GM12878 (cell line): ENCODE results near the gene NCKAP5. TPM values are rescaled to one million over a fixed set of nuclear protein-coding genes. Genes with fewer than 3 reads are reported as not detected.

ENCODE experiments used
- ATAC-seq: fragments of 200-7000 bp; cut with Tn5 transposase; 3 replicates; pipeline ENCODE4 v1.9.1; 2020; ENCODE audit warnings: mild to moderate bottlenecking, moderate library complexity
- BruUV-seq: library from RNA; stranded (reverse); fragments of 400-500 nt; replicated peaks from 2 replicates; lab custom pipeline; 2021; lab: Mats Ljungman, UMichigan
- CTCF ChIA-PET: fragments of 300-600 bp; sonication (Branson Sonifier 250); formaldehyde crosslinking; extraction: SDS; loops from one replicate; lab custom pipeline; 2021; ENCODE audit warnings: inconsistent platforms; lab: Yijun Ruan, JAX
- POLR2A ChIA-PET: fragments of 350-600 bp; formaldehyde crosslinking; extraction: SDS; loops from one replicate; lab custom pipeline; 2021; ENCODE audit warnings: inconsistent platforms; lab: Charles Lee
- RAD21 ChIA-PET: fragments of 300-600 bp; sonication (Branson Sonifier 250); formaldehyde crosslinking; loops from one replicate; lab custom pipeline; 2023; ENCODE audit warnings: antibody characterized with exemption; ENCODE audit not compliant: unreplicated experiment; lab: Charles Lee
- SMC1A ChIA-PET: fragments of 300-600 bp; sonication (Branson Sonifier 250); formaldehyde crosslinking; loops from one replicate; lab custom pipeline; 2023; ENCODE audit not compliant: unreplicated experiment, uncharacterized antibody; lab: Charles Lee
- DNase-seq: peaks from one replicate; pipeline ENCODE4 v3.0.0-alpha.2; 2011; ENCODE audit warnings: low read depth, low spot score
- FAIRE-seq: peaks from 3 replicates; lab custom pipeline; 2011; peaks lifted over from hg19 to GRCh38; lab: Jason Lieb, UNC
- H2AFZ ChIP-seq: 2 replicates; pipeline ENCODE4 v1.6.0; 2011; ENCODE audit warnings: low read depth, low read length, control low read depth; ENCODE audit not compliant: control insufficient read depth
- H3K27ac ChIP-seq: 2 replicates; pipeline ENCODE4 v1.5.1; 2011; ENCODE audit warnings: control low read depth; ENCODE audit not compliant: control insufficient read depth, insufficient read depth
- H3K27me3 ChIP-seq, 2 experiments: replicated peaks in 1 of 2; 2 replicates each; pipeline versions ENCODE4 v1.6.0 to v1.6.1; 2011; ENCODE audit warnings: low read length in 1 of 2; ENCODE audit not compliant: control insufficient read depth in 2 of 2, insufficient read depth in 2 of 2
- H3K36me3 ChIP-seq, 2 experiments: 2 replicates each; pipeline ENCODE4 v1.5.1; 2011; ENCODE audit warnings: low read length in 1 of 2; ENCODE audit not compliant: control insufficient read depth in 2 of 2, insufficient read depth in 2 of 2
- H3K4me1 ChIP-seq: 2 replicates; pipeline ENCODE4 v1.6.1; 2011; ENCODE audit warnings: mild to moderate bottlenecking, low read length, moderate library complexity, mixed read lengths; ENCODE audit not compliant: control insufficient read depth, insufficient read depth
- H3K4me2 ChIP-seq: 2 replicates; pipeline ENCODE4 v1.6.0; 2011; ENCODE audit warnings: control low read depth; ENCODE audit not compliant: control insufficient read depth, insufficient read depth
- H3K4me3 ChIP-seq: fragments of 200-600 bp; sonication (generic); 2 replicates; pipeline ENCODE4 v1.5.1; 2016
- H3K79me2 ChIP-seq: 2 replicates; pipeline ENCODE4 v1.6.0; 2011; ENCODE audit warnings: low read length; ENCODE audit not compliant: control insufficient read depth, insufficient read depth
- H3K9ac ChIP-seq: 2 replicates; pipeline ENCODE4 v1.8.0; 2011; ENCODE audit warnings: low read length, control low read depth, mixed read lengths; ENCODE audit not compliant: control insufficient read depth, insufficient read depth
- H3K9me3 ChIP-seq: replicated peaks from 3 replicates; pipeline ENCODE4 v1.5.1; 2011; ENCODE audit warnings: mild to moderate bottlenecking, low read length; ENCODE audit not compliant: control insufficient read depth, insufficient read depth
- H4K20me1 ChIP-seq: 2 replicates; pipeline ENCODE4 v1.6.0; 2011; ENCODE audit not compliant: control insufficient read depth, insufficient read depth
- BACH1 ChIP-seq: fragments of 450-650 bp; IDR thresholded peaks from 2 replicates; pipeline ENCODE4 v1.6.1; 2017; ENCODE audit warnings: mild to moderate bottlenecking, borderline replicate concordance
- CHD2 ChIP-seq: IDR thresholded peaks from 2 replicates; pipeline ENCODE4 v1.6.1; 2011; ENCODE audit warnings: low read depth, low read length, improper control_type of control experiment, borderline replicate concordance
- JUND ChIP-seq: IDR thresholded peaks from 2 replicates; pipeline ENCODE4 v1.6.1; 2012; ENCODE audit warnings: low read depth, mild to moderate bottlenecking, low read length, improper control_type of control experiment, moderate library complexity
- MYB ChIP-seq: fragments of 150-350 bp; IDR thresholded peaks from 2 replicates; pipeline ENCODE4 v1.6.1; 2014; ENCODE audit warnings: mild to moderate bottlenecking, low read depth, low read length, borderline replicate concordance
- RAD21 ChIP-seq: IDR thresholded peaks from 2 replicates; pipeline ENCODE4 v1.6.1; 2011; ENCODE audit warnings: mild to moderate bottlenecking, low read depth, low read length, moderate library complexity; ENCODE audit not compliant: insufficient read depth
- RAD51 ChIP-seq: fragments of 450-650 bp; IDR thresholded peaks from 2 replicates; pipeline ENCODE4 v1.6.1; 2016; ENCODE audit warnings: moderate library complexity, mild to moderate bottlenecking, inconsistent platforms
- TAF1 ChIP-seq: IDR thresholded peaks from 2 replicates; pipeline ENCODE4 v1.6.1; 2011; ENCODE audit warnings: mild to moderate bottlenecking, low read depth, low read length, borderline replicate concordance
- TBL1XR1 ChIP-seq: IDR thresholded peaks from 2 replicates; pipeline ENCODE4 v1.6.1; 2012; ENCODE audit warnings: low read depth, low read length, improper control_type of control experiment
- ZNF24 ChIP-seq: fragments of 450-650 bp; IDR thresholded peaks from 2 replicates; pipeline ENCODE4 v1.6.1; 2017; ENCODE audit warnings: antibody characterized with exemption, mild to moderate bottlenecking
- ZNF384 ChIP-seq: IDR thresholded peaks from 2 replicates; pipeline ENCODE4 v1.6.1; 2012; ENCODE audit warnings: low read depth, mild to moderate bottlenecking, low read length, improper control_type of control experiment, borderline replicate concordance
- WGBS: methylation state at CpG from one replicate; pipeline ENCODE4 v1.1.6; 2016; ENCODE audit warnings: low lambda C conversion rate; ENCODE audit not compliant: insufficient replicate concordance, insufficient coverage; ENCODE audit errors: missing lambda C conversion rate; 5-methylcytosine and 5-hydroxymethylcytosine counted together
- in situ Hi-C: fragments of 300-500 bp; cut with MboI; formaldehyde crosslinking; loops from 9 replicates; pipeline ENCODE4 v1.14.3; 2018; ENCODE audit warnings: mixed read lengths
- intact Hi-C: fragments of 100-400 bp; cut with micrococcal nuclease; formaldehyde crosslinking; loops from one replicate; pipeline ENCODE4 v1.14.2; 2022; ENCODE audit not compliant: unreplicated experiment
- polyA plus RNA-seq, 11 experiments: library from polyadenylated mRNA; depleted of rRNA in 4 of 11; unstranded in 6 of 11; stranded (reverse) in 5 of 11; fragments of >200 nt; fragmentation: Nextera tagmentation in 4 of 11; fragmentation: Illumina TruSeq in 1 of 11; extraction: Ambion mirVana in 4 of 11; extraction: Trizol in 1 of 11; gene quantifications; 1 replicate in 1 of 11; 2 replicates in 10 of 11; pipeline versions ENCODE4 v1.2.1 to v1.2.3, GENCODE V29; 2011 to 2016; ENCODE audit warnings: inconsistent platforms in 2 of 11, missing spikeins in 2 of 11, low read depth in 1 of 11
- total RNA-seq, 4 experiments: library from RNA; depleted of rRNA in 3 of 4; stranded (reverse); fragments of >200 nt in 3 of 4; fragmentation: Illumina TruSeq in 1 of 4; extraction: Trizol in 1 of 4; gene quantifications; 2 replicates each; pipeline versions ENCODE4 v1.2.1 to v1.2.3, GENCODE V29; 2013 to 2021
- TF ChIP-seq, protein P1 (sequence below): fragments of 450-650 bp; IDR thresholded peaks from 2 replicates; pipeline ENCODE4 v1.6.1; 2017; ENCODE audit warnings: mild to moderate bottlenecking, moderate library complexity
- TF ChIP-seq, protein P2 (sequence below): fragments of 450-650 bp; IDR thresholded peaks from 2 replicates; pipeline ENCODE4 v1.6.1; 2017; ENCODE audit warnings: mild to moderate bottlenecking, moderate library complexity
- TF ChIP-seq, protein P3 (sequence below): fragments of 450-650 bp; IDR thresholded peaks from 2 replicates; pipeline ENCODE4 v1.6.1; 2017; ENCODE audit warnings: borderline replicate concordance

Gene NCKAP5
- total and polyA plus RNA-seq, 10 of the 15 experiments (the other 5 are each of a cell fraction or from before 2014, with no cell fraction given), result 0.06 to 0.44 (median 0.16) TPM

DNA sequence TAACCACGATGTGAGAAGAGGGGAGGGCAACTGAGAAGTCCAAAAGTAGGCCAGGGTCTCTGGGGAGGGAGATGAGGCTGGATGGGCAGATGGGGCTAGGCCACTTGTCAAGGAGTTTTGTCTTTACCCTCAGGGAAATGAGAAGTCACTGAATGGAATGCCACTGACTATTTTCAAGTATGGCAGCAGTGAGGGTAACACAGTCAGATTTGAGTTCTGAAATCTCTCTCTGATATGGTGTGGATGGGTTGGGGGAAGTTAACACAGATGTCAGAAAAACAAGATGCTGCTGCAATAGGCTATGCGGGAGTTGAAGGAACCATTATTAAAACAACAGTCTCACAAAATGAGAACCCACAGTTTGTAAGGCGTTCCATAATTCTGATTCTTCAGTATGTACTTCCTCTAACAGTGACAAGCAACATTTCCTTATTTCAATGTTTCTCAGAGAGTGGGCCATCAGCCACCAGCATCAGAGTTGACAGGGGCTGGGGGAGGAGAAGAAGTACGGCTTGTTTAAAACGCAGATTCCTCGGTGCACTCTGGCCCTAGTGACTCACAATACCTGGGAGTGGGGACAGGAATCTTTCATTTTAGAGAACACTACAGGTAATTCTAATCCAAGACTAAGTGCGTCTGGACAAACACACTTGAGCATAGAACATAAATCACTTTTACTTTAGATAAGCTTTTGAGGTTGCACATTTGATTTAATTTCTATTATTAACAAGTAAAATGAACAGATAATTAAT is 596.8 kb downstream of the NCKAP5 start:
- ChIA-PET CTCF (interaction anchor here (1.2 to 1.5 kb wide), 4 partner anchors 8 to 25 kb away, joined by 3 to 4 read pairs (median 4); no protein-coding TSS in a partner anchor), SMC1A (interaction anchor here (1.2 to 17.3 kb wide), 8 partner anchors 7 to 199 kb away, joined by 3 to 211 read pairs (median 4); no protein-coding TSS in a partner anchor), RAD21 (interaction anchor here (1.0 to 1.5 kb wide), 5 partner anchors 18 to 36 kb away, joined by 3 to 6 read pairs (median 3); no protein-coding TSS in a partner anchor), POLR2A (interaction anchor here (1.1 kb wide), 1 partner anchor 11 kb away, joined by 3 read pairs; no protein-coding TSS in a partner anchor)
- Histone ChIP-seq H3K79me2 (no peaks in the 10 kb centered on the region), H2AFZ (no peak overlapping the region), H3K4me1 (no peaks in the 10 kb centered on the region), H3K27ac (no peak overlapping the region), H3K9me3 (no peaks in the 10 kb centered on the region), H3K9ac (no peak overlapping the region), H3K27me3 (no peaks in the 10 kb centered on the region), H3K36me3 (no peaks in the 10 kb centered on the region), H3K4me3 (no peak overlapping the region), H4K20me1 (no peaks in the 10 kb centered on the region), H3K4me2 (no peak overlapping the region)
- BruUV-seq, result no TSS peak
- ATAC-seq (no peak), DNase-seq (no peak), FAIRE-seq (no peak)
- intact Hi-C loops, result no loop called here
- WGBS, result 14% methylated on average over 7 of the region's 7 CpGs
- in situ Hi-C loops, result no loop called here
- TF ChIP-seq MYB, result no peak
- TF ChIP-seq CHD2, result no peak
- no peak for TF ChIP-seq ZNF24
- no peak for TF ChIP-seq TBL1XR1
- TF ChIP-seq, protein P1, sequence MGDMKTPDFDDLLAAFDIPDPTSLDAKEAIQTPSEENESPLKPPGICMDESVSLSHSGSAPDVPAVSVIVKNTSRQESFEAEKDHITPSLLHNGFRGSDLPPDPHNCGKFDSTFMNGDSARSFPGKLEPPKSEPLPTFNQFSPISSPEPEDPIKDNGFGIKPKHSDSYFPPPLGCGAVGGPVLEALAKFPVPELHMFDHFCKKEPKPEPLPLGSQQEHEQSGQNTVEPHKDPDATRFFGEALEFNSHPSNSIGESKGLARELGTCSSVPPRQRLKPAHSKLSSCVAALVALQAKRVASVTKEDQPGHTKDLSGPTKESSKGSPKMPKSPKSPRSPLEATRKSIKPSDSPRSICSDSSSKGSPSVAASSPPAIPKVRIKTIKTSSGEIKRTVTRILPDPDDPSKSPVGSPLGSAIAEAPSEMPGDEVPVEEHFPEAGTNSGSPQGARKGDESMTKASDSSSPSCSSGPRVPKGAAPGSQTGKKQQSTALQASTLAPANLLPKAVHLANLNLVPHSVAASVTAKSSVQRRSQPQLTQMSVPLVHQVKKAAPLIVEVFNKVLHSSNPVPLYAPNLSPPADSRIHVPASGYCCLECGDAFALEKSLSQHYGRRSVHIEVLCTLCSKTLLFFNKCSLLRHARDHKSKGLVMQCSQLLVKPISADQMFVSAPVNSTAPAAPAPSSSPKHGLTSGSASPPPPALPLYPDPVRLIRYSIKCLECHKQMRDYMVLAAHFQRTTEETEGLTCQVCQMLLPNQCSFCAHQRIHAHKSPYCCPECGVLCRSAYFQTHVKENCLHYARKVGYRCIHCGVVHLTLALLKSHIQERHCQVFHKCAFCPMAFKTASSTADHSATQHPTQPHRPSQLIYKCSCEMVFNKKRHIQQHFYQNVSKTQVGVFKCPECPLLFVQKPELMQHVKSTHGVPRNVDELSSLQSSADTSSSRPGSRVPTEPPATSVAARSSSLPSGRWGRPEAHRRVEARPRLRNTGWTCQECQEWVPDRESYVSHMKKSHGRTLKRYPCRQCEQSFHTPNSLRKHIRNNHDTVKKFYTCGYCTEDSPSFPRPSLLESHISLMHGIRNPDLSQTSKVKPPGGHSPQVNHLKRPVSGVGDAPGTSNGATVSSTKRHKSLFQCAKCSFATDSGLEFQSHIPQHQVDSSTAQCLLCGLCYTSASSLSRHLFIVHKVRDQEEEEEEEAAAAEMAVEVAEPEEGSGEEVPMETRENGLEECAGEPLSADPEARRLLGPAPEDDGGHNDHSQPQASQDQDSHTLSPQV, result peak; percentile 76; the same call in 1 of the 2 replicates
- TF ChIP-seq RAD51, result no peak
- TF ChIP-seq JUND, result no peak
- TF ChIP-seq ZNF384, result no peak
- TF ChIP-seq, protein P2, sequence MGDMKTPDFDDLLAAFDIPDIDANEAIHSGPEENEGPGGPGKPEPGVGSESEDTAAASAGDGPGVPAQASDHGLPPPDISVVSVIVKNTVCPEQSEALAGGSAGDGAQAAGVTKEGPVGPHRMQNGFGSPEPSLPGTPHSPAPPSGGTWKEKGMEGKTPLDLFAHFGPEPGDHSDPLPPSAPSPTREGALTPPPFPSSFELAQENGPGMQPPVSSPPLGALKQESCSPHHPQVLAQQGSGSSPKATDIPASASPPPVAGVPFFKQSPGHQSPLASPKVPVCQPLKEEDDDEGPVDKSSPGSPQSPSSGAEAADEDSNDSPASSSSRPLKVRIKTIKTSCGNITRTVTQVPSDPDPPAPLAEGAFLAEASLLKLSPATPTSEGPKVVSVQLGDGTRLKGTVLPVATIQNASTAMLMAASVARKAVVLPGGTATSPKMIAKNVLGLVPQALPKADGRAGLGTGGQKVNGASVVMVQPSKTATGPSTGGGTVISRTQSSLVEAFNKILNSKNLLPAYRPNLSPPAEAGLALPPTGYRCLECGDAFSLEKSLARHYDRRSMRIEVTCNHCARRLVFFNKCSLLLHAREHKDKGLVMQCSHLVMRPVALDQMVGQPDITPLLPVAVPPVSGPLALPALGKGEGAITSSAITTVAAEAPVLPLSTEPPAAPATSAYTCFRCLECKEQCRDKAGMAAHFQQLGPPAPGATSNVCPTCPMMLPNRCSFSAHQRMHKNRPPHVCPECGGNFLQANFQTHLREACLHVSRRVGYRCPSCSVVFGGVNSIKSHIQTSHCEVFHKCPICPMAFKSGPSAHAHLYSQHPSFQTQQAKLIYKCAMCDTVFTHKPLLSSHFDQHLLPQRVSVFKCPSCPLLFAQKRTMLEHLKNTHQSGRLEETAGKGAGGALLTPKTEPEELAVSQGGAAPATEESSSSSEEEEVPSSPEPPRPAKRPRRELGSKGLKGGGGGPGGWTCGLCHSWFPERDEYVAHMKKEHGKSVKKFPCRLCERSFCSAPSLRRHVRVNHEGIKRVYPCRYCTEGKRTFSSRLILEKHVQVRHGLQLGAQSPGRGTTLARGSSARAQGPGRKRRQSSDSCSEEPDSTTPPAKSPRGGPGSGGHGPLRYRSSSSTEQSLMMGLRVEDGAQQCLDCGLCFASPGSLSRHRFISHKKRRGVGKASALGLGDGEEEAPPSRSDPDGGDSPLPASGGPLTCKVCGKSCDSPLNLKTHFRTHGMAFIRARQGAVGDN, result peak; percentile 50; the same call in 1 of the 2 replicates
- no peak for TF ChIP-seq TAF1
- no peak for TF ChIP-seq BACH1
- TF ChIP-seq, protein P3, sequence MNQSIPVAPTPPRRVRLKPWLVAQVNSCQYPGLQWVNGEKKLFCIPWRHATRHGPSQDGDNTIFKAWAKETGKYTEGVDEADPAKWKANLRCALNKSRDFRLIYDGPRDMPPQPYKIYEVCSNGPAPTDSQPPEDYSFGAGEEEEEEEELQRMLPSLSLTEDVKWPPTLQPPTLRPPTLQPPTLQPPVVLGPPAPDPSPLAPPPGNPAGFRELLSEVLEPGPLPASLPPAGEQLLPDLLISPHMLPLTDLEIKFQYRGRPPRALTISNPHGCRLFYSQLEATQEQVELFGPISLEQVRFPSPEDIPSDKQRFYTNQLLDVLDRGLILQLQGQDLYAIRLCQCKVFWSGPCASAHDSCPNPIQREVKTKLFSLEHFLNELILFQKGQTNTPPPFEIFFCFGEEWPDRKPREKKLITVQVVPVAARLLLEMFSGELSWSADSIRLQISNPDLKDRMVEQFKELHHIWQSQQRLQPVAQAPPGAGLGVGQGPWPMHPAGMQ, result no peak
- TF ChIP-seq RAD21, result no peak
